ENCODE data around the gene RHEX.

GRCh38 chr1:206003854-206004800 is 48.8 kb upstream of the RHEX start:
- no peak for TF ChIP-seq CTCF (IDR thresholded peaks at IDR 0.05)
- no peak for TF ChIP-seq ZFX (IDR thresholded peaks at IDR 0.05; ENCODE audit: borderline replicate concordance)
